Measurements from ENCODE around the gene TXNDC8. TPM values are rescaled to one million over a fixed set of nuclear protein-coding genes. Genes with fewer than 3 reads are reported as not detected.

The TXNDC8 gene
- total and polyA plus RNA-seq, 2 donors (not counting 1 experiment from before 2014, with no cell fraction given), result not detected

DNA sequence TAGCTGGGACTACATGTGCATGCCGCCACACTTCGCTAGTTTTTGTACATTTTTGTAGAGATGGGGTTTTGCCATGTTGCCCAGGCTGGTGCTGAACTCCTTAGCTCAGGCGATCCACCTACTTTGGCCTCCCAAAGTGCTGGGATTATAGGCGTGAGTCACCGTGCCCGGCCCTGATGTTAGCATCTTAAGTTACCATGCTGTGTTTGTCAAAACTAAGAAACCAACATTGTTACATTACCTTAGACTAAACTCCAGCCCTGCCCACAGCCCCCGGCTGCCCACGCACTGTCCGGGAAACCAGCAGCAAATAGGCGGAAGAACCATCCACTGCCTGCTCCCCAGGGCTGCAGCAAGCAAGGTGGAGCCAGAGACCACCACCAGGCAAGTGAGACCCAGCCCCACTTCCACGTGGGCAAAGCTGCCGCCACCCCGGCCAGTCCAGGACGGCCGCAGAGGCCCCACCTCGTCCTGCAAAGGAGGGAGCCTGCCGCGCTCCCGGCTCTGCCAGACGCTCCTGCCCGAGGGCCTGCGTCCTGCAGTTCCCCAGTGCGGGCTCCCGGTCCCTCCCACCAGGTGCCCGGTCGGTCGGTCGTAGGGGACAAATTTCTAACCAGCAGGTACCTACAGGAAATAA, 45.6 kb downstream of the TXNDC8 start:
- H3K27me3 Mint-ChIP-seq, result peaks cover 11% of the 10 kb centered on the region
- no peak for DNase-seq
- H3K9me3 Mint-ChIP-seq (ENCODE audit: insufficient read depth), result no peaks in the 10 kb centered on the region
- no peaks in the 10 kb centered on the region for H4K20me1 ChIP-seq (ENCODE audit: control insufficient read depth, insufficient read depth, low read length, poor library complexity, severe bottlenecking)
- H3K4me3 Mint-ChIP-seq, result no peak overlapping the region
- no peak overlapping the region for H2AFZ ChIP-seq (ENCODE audit: insufficient read depth, low read depth, low read length, poor library complexity, severe bottlenecking)
- no peaks in the 10 kb centered on the region for H3K36me3 ChIP-seq (replicated peaks in 1 of 2; ENCODE audit: control extremely low read depth in 1 of 2, control insufficient read depth in 1 of 2, extremely low read depth in 1 of 2, insufficient read depth in 2 of 2, low read length in 1 of 2)
- no peak overlapping the region for H3K27ac Mint-ChIP-seq
- no peak overlapping the region for H3K27ac ChIP-seq (ENCODE audit: low read length in 2 of 2)
- H3K4me3 ChIP-seq (ENCODE audit: control extremely low read depth in 1 of 5, extremely low read depth in 1 of 5, insufficient read depth in 1 of 5, low read depth in 2 of 5, low read length in 4 of 5), result no peak overlapping the region
- no peaks in the 10 kb centered on the region for H3K27me3 ChIP-seq (replicated peaks in 1 of 4; ENCODE audit: control extremely low read depth in 1 of 4, control insufficient read depth in 3 of 4, insufficient read depth in 4 of 4, low read length in 3 of 4)
- H3K4me2 ChIP-seq (replicated peaks; ENCODE audit: low read depth, low read length, poor library complexity, severe bottlenecking), result no peak overlapping the region
- TF ChIP-seq EZH2 (IDR thresholded peaks at IDR 0.05; ENCODE audit: borderline replicate concordance, insufficient read depth, low read depth, low read length, poor library complexity, severe bottlenecking) (no peak), CTCF (IDR thresholded peaks at IDR 0.05) (no peak)
- ChIA-PET CTCF (no interaction called here), POLR2A (no interaction called here)
- intact Hi-C loops (cut with micrococcal nuclease), result no loop called here
- no peaks in the 10 kb centered on the region for H3K4me1 Mint-ChIP-seq
- H3K9ac ChIP-seq (ENCODE audit: low read length), result no peak overlapping the region
- no peak for ATAC-seq (ENCODE audit: low read depth)
- H3K79me2 ChIP-seq (ENCODE audit: control insufficient read depth, insufficient read depth, low read length), result no peaks in the 10 kb centered on the region
- H3K9me3 ChIP-seq (ENCODE audit: control extremely low read depth in 1 of 3, control insufficient read depth in 2 of 3, insufficient read depth in 1 of 3, low read length in 2 of 3), result no peaks in the 10 kb centered on the region
- 97% methylated on average over 24 of the region's 28 CpGs for WGBS (ENCODE audit: insufficient coverage)
- no peaks in the 10 kb centered on the region for H3K4me1 ChIP-seq (ENCODE audit: control insufficient read depth in 2 of 2, insufficient read depth in 2 of 2, low read length in 2 of 2)

DNA sequence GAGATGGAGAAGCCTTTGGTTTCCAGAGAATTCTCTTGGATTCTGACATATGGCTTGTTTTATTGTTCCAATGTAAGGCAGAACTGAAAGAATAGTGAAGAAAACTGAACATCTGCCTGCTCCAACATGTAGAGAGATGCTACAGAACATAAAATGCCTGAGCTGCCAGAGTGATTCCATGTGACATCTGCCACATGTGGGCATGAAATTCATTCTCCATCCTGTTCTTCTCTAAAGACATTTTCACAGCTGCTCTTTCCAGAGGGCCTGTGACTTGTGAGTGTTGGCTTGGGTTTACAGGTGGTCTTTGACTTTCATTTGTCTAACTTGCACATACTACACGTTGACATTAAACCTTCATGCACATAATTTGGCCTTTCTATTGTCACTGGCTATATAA, 47.7 kb downstream of the TXNDC8 start:
- H2AFZ ChIP-seq (ENCODE audit: insufficient read depth, low read depth, low read length, poor library complexity, severe bottlenecking), result no peak overlapping the region
- no peaks in the 10 kb centered on the region for H3K9me3 Mint-ChIP-seq (ENCODE audit: insufficient read depth)
- POLR2A ChIA-PET, result no interaction called here

More for the DNA sequence above, 47.7 kb downstream of the TXNDC8 start:
- Histone ChIP-seq H3K9me3 (ENCODE audit: control extremely low read depth in 1 of 3, control insufficient read depth in 2 of 3, insufficient read depth in 1 of 3, low read length in 2 of 3) (no peaks in the 10 kb centered on the region), H3K36me3 (replicated peaks in 1 of 2; ENCODE audit: control extremely low read depth in 1 of 2, control insufficient read depth in 1 of 2, extremely low read depth in 1 of 2, insufficient read depth in 2 of 2, low read length in 1 of 2) (no peaks in the 10 kb centered on the region), H3K4me2 (replicated peaks; ENCODE audit: low read depth, low read length, poor library complexity, severe bottlenecking) (no peak overlapping the region), H4K20me1 (ENCODE audit: control insufficient read depth, insufficient read depth, low read length, poor library complexity, severe bottlenecking) (no peaks in the 10 kb centered on the region), H3K27me3 (replicated peaks in 1 of 4; ENCODE audit: control extremely low read depth in 1 of 4, control insufficient read depth in 3 of 4, insufficient read depth in 4 of 4, low read length in 3 of 4) (no peaks in the 10 kb centered on the region), H3K4me3 (ENCODE audit: control extremely low read depth in 1 of 5, extremely low read depth in 1 of 5, insufficient read depth in 1 of 5, low read depth in 2 of 5, low read length in 4 of 5) (no peak overlapping the region), H3K9ac (ENCODE audit: low read length) (no peak overlapping the region), H3K79me2 (ENCODE audit: control insufficient read depth, insufficient read depth, low read length) (no peaks in the 10 kb centered on the region), H3K27ac (ENCODE audit: low read length in 2 of 2) (no peak overlapping the region), H3K4me1 (ENCODE audit: control insufficient read depth in 2 of 2, insufficient read depth in 2 of 2, low read length in 2 of 2) (no peaks in the 10 kb centered on the region)
- Mint-ChIP-seq H3K4me3 (no peak overlapping the region), H3K27ac (no peak overlapping the region), H3K4me1 (no peaks in the 10 kb centered on the region), H3K27me3 (peaks cover 6% of the 10 kb centered on the region)
- no peak for TF ChIP-seq EZH2 (IDR thresholded peaks at IDR 0.05; ENCODE audit: borderline replicate concordance, insufficient read depth, low read depth, low read length, poor library complexity, severe bottlenecking)
- TF ChIP-seq CTCF (IDR thresholded peaks at IDR 0.05), result no peak
- intact Hi-C loops (cut with micrococcal nuclease), result no loop called here
- ATAC-seq (ENCODE audit: low read depth) (no peak), DNase-seq (no peak)
- 67% methylated on average over 1 of the region's 1 CpG for WGBS (ENCODE audit: insufficient coverage)
- CTCF ChIA-PET, result no interaction called here
